K562 (cell line): Measurements from ENCODE around the gene ZNF322. TPM values are rescaled to one million over a fixed set of nuclear protein-coding genes. Genes with fewer than 3 reads are reported as not detected.

Source experiments
- ATF7 ChIP-seq: fragments of 450-650 bp; IDR thresholded peaks from 2 replicates; pipeline ENCODE4 v1.7.1; 2014; ENCODE audit warnings: mild to moderate bottlenecking, moderate library complexity
- CBFA2T2 ChIP-seq: fragments of 450-650 bp; conservative IDR thresholded peaks from 2 replicates; pipeline ENCODE4 v1.6.1; 2017; ENCODE audit warnings: mild to moderate bottlenecking
- ESRRA ChIP-seq: fragments of 450-650 bp; IDR thresholded peaks from 2 replicates; pipeline ENCODE4 v1.6.1; 2014; ENCODE audit warnings: low read depth, mild to moderate bottlenecking, moderate library complexity, borderline replicate concordance
- ETV5 ChIP-seq: sonication (generic); formaldehyde crosslinking; IDR thresholded peaks from 2 replicates; pipeline ENCODE4 v1.4.0; 2020; ENCODE audit warnings: low read depth, mild to moderate bottlenecking, missing genetic modification reagents
- EWSR1 ChIP-seq: fragments of 450-650 bp; IDR thresholded peaks from 2 replicates; pipeline ENCODE4 v1.6.1; 2018; ENCODE audit warnings: borderline replicate concordance, mild to moderate bottlenecking, low read depth, moderate library complexity; ENCODE audit not compliant: partially characterized antibody
- FOXJ2 ChIP-seq: fragments of 200-800 bp; sonication (Bioruptor generic); IDR thresholded peaks from 2 replicates; pipeline ENCODE4 v1.6.1; 2016; ENCODE audit warnings: missing genetic modification characterization, missing compliant biosample characterization
- IRF9 ChIP-seq: fragments of 450-650 bp; IDR thresholded peaks from 2 replicates; pipeline ENCODE4 v1.6.1; 2016; ENCODE audit warnings: missing biosample characterization, missing genetic modification characterization
- NCOA4 ChIP-seq: fragments of 450-650 bp; IDR thresholded peaks from 2 replicates; pipeline ENCODE4 v1.6.1; 2018; ENCODE audit warnings: mild to moderate bottlenecking; ENCODE audit not compliant: partially characterized antibody
- NFIC ChIP-seq: fragments of 450-650 bp; IDR thresholded peaks from 2 replicates; pipeline ENCODE4 v1.6.1; 2017; ENCODE audit warnings: mild to moderate bottlenecking, inconsistent platforms
- POLR2A ChIP-seq: fragments of 450-650 bp; conservative IDR thresholded peaks from 2 replicates; pipeline ENCODE4 v1.6.1; 2016
- RBBP5 ChIP-seq: fragments of 200-600 bp; sonication (generic); IDR thresholded peaks from 2 replicates; pipeline ENCODE4 v1.6.1; 2012; ENCODE audit warnings: borderline replicate concordance, mild to moderate bottlenecking, low read length, control low read depth, inconsistent platforms; ENCODE audit not compliant: insufficient read depth, poor library complexity, severe bottlenecking
- RBFOX2 ChIP-seq: fragments of 200-400 bp; formaldehyde crosslinking; IDR thresholded peaks from 2 replicates; pipeline ENCODE4 v1.6.1; 2017; ENCODE audit warnings: low read depth, mild to moderate bottlenecking, low read length, moderate library complexity
- TBL1XR1 ChIP-seq, 2 experiments: IDR thresholded peaks; 2 replicates each; pipeline ENCODE4 v1.6.1; 2012; ENCODE audit warnings: improper control_type of control experiment in 2 of 2, low read length in 2 of 2, mild to moderate bottlenecking in 1 of 2
- TBP ChIP-seq: optimal IDR thresholded peaks from 2 replicates; pipeline ENCODE3; 2011; ENCODE audit warnings: low read depth, low read length, improper control_type of control experiment
- YY1 ChIP-seq, 3 experiments: IDR thresholded peaks; 2 replicates each; pipeline ENCODE4 v1.6.1; 2011; ENCODE audit warnings: low read length in 2 of 3, mild to moderate bottlenecking in 2 of 3, moderate library complexity in 2 of 3, borderline replicate concordance in 1 of 3, control low read depth in 1 of 3, low read depth in 1 of 3; ENCODE audit not compliant: insufficient read depth in 3 of 3, insufficient replicate concordance in 2 of 3, control insufficient read depth in 1 of 3, insufficient read length in 1 of 3; ENCODE audit errors: extremely low read depth in 1 of 3
- ZFP1 ChIP-seq: fragments of 450-650 bp; formaldehyde crosslinking; IDR thresholded peaks from 2 replicates; pipeline ENCODE4 v1.4.0; 2020; ENCODE audit warnings: mild to moderate bottlenecking, mixed read lengths
- ZNF133 ChIP-seq: fragments of 250-450 bp; sonication (Bioruptor Pico); IDR thresholded peaks from 2 replicates; pipeline ENCODE4 v1.4.0; 2020; ENCODE audit warnings: mild to moderate bottlenecking
- ZNF75A ChIP-seq: fragments of 450-650 bp; formaldehyde crosslinking; IDR thresholded peaks from 2 replicates; pipeline ENCODE4 v1.4.0; 2020; ENCODE audit warnings: mild to moderate bottlenecking
- polyA plus RNA-seq, 8 experiments: library from polyadenylated mRNA; depleted of rRNA in 4 of 8; stranded (reverse) in 5 of 8; unstranded in 3 of 8; fragments of >200 nt; fragmentation: Nextera tagmentation in 2 of 8; fragmentation: Illumina TruSeq in 1 of 8; extraction: Ambion mirVana in 2 of 8; extraction: Trizol in 1 of 8; gene quantifications; 2 replicates each; pipeline versions ENCODE4 v1.2.1 to v1.2.3, GENCODE V29; 2011 to 2014; ENCODE audit warnings: inconsistent platforms in 1 of 8, missing spikeins in 1 of 8
- total RNA-seq, 7 experiments: library from RNA; depleted of rRNA in 6 of 7; stranded (reverse); fragments of >200 nt in 6 of 7; fragmentation: Illumina TruSeq in 2 of 7; extraction: Trizol in 2 of 7; gene quantifications; 2 replicates each; pipeline versions ENCODE4 v1.2.1 to v1.2.3, GENCODE V29; 2011 to 2021; ENCODE audit warnings: low replicate concordance in 1 of 7
- TF ChIP-seq, protein P1 (sequence below): sonication (generic); formaldehyde crosslinking; IDR thresholded peaks from 2 replicates; pipeline ENCODE4 v1.8.0; 2022; ENCODE audit warnings: mild to moderate bottlenecking, missing genetic modification reagents
- TF ChIP-seq, protein P2 (sequence below): fragments of 450-650 bp; formaldehyde crosslinking; IDR thresholded peaks from 2 replicates; pipeline ENCODE4 v1.4.0; 2022; ENCODE audit warnings: missing genetic modification characterization

Gene ZNF322
- total and polyA plus RNA-seq, 9 of the 15 experiments (the other 6 are each of a cell fraction or from before 2014, with no cell fraction given) = 4.7 to 31.2 (median 18.7) TPM

- TF ChIP-seq, protein P1, sequence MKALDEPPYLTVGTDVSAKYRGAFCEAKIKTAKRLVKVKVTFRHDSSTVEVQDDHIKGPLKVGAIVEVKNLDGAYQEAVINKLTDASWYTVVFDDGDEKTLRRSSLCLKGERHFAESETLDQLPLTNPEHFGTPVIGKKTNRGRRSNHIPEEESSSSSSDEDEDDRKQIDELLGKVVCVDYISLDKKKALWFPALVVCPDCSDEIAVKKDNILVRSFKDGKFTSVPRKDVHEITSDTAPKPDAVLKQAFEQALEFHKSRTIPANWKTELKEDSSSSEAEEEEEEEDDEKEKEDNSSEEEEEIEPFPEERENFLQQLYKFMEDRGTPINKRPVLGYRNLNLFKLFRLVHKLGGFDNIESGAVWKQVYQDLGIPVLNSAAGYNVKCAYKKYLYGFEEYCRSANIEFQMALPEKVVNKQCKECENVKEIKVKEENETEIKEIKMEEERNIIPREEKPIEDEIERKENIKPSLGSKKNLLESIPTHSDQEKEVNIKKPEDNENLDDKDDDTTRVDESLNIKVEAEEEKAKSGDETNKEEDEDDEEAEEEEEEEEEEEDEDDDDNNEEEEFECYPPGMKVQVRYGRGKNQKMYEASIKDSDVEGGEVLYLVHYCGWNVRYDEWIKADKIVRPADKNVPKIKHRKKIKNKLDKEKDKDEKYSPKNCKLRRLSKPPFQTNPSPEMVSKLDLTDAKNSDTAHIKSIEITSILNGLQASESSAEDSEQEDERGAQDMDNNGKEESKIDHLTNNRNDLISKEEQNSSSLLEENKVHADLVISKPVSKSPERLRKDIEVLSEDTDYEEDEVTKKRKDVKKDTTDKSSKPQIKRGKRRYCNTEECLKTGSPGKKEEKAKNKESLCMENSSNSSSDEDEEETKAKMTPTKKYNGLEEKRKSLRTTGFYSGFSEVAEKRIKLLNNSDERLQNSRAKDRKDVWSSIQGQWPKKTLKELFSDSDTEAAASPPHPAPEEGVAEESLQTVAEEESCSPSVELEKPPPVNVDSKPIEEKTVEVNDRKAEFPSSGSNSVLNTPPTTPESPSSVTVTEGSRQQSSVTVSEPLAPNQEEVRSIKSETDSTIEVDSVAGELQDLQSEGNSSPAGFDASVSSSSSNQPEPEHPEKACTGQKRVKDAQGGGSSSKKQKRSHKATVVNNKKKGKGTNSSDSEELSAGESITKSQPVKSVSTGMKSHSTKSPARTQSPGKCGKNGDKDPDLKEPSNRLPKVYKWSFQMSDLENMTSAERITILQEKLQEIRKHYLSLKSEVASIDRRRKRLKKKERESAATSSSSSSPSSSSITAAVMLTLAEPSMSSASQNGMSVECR = no peak
- peak; percentile 34; the same call in 1 of the 2 replicates for TF ChIP-seq FOXJ2 (tag)
- TF ChIP-seq NFIC = 0 out of 2 replicates have a peak, but pooled peaks have one; percentile 12
- TF ChIP-seq ZFP1 (CRISPR knock-in tag) = 0 out of 2 replicates have a peak, but pooled peaks have one; percentile 9
- TF ChIP-seq EWSR1 = no peak
- no peak for TF ChIP-seq ZNF75A (CRISPR knock-in tag)
- no peak for TF ChIP-seq YY1 (IDR thresholded peaks at IDR 0.05; ENCODE audit: borderline replicate concordance in 1 of 3, control insufficient read depth in 1 of 3, extremely low read depth in 1 of 3, insufficient read depth in 3 of 3, insufficient read length in 1 of 3, insufficient replicate concordance in 2 of 3, low read depth in 1 of 3, low read length in 2 of 3)
- TF ChIP-seq, protein P2, sequence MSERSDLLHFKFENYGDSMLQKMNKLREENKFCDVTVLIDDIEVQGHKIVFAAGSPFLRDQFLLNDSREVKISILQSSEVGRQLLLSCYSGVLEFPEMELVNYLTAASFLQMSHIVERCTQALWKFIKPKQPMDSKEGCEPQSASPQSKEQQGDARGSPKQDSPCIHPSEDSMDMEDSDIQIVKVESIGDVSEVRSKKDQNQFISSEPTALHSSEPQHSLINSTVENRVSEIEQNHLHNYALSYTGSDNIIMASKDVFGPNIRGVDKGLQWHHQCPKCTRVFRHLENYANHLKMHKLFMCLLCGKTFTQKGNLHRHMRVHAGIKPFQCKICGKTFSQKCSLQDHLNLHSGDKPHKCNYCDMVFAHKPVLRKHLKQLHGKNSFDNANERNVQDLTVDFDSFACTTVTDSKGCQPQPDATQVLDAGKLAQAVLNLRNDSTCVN (CRISPR knock-in tag) = no peak
- TF ChIP-seq NCOA4 = no peak
- TF ChIP-seq TBP = peak; percentile 42
- peak; percentile 79 for TF ChIP-seq CBFA2T2
- TF ChIP-seq ETV5 (CRISPR knock-in tag) = peak; percentile 84
- TF ChIP-seq POLR2A = peak; percentile 93
- peak; percentile 75; the same call in 1 of the 2 replicates for TF ChIP-seq ATF7
- TF ChIP-seq RBBP5 = peak; percentile 85
- TF ChIP-seq ZNF133 = no peak
- TF ChIP-seq IRF9 (tag) = no peak
- peak; percentile 44; the same call in 1 of the 2 replicates for TF ChIP-seq ESRRA
- TF ChIP-seq RBFOX2 = peak; percentile 94
- TF ChIP-seq TBL1XR1 (IDR thresholded peaks at IDR 0.05; ENCODE audit: low read length in 2 of 2) = no peak
Observed at GRCh38 chr6:26659042-26659999, at the start of gene ZNF322 (continued).
